ENCODE data around the gene MME. TPM values are rescaled to one million over a fixed set of nuclear protein-coding genes. Genes with fewer than 3 reads are reported as not detected.
"Not testable (repeated sequence)": the region's sequence is repeated elsewhere in the genome, so short reads cannot be mapped to it uniquely, and the experiment has no call there.

MME gene
- total and polyA plus RNA-seq, 9 donors = 9.4 to 25.1 (median 15.3) TPM

GRCh38 chr3:155130001-155130400 lies 49.9 kb downstream of the MME start:
- DNase-seq = no peak
- H3K4me1 ChIP-seq (ENCODE audit: control insufficient read depth, insufficient read depth, low read length) = no peaks in the 10 kb centered on the region
- no peaks in the 10 kb centered on the region for H3K36me3 ChIP-seq (ENCODE audit: control insufficient read depth, insufficient read depth, low read length)
- H3K4me3 ChIP-seq (ENCODE audit: low read length) = no peak overlapping the region
- no peaks in the 10 kb centered on the region for H3K9me3 ChIP-seq (replicated peaks; ENCODE audit: control insufficient read depth, low read depth, low read length)
- no peak overlapping the region for H3K27ac ChIP-seq (ENCODE audit: low read length)
- H3K27me3 ChIP-seq (ENCODE audit: control insufficient read depth, insufficient read depth, low read length) = no peaks in the 10 kb centered on the region

- Histone ChIP-seq H3K27ac (ENCODE audit: low read length) (no peak overlapping the region), H3K27me3 (ENCODE audit: control insufficient read depth, insufficient read depth, low read length) (no peaks in the 10 kb centered on the region), H3K4me1 (ENCODE audit: control insufficient read depth, insufficient read depth, low read length) (no peaks in the 10 kb centered on the region), H3K9me3 (replicated peaks; ENCODE audit: control insufficient read depth, low read depth, low read length) (no peaks in the 10 kb centered on the region), H3K4me3 (ENCODE audit: low read length) (no peak overlapping the region), H3K36me3 (ENCODE audit: control insufficient read depth, insufficient read depth, low read length) (no peaks in the 10 kb centered on the region)
- WGBS (ENCODE audit: insufficient coverage) = 85% methylated on average over 2 of the region's 4 CpGs
- no peak for DNase-seq
These were observed 51.0 kb downstream of the MME start for GRCh38 chr3:155131104-155131503.

- H3K9me3 ChIP-seq (replicated peaks; ENCODE audit: control insufficient read depth, low read depth, low read length); H3K27ac ChIP-seq (ENCODE audit: low read length); H3K4me3 ChIP-seq (ENCODE audit: low read length); H3K27me3 ChIP-seq (ENCODE audit: control insufficient read depth, insufficient read depth, low read length); H3K4me1 ChIP-seq (ENCODE audit: control insufficient read depth, insufficient read depth, low read length); H3K36me3 ChIP-seq (ENCODE audit: control insufficient read depth, insufficient read depth, low read length); DNase-seq: not testable (repeated sequence)
- WGBS (ENCODE audit: insufficient coverage) = no CpG with 5 or more reads among the region's 1 CpG
These were observed 54.2 kb downstream of the MME start for GRCh38 chr3:155134311-155134710.

GRCh38 chr3:155135003-155135402 lies 54.9 kb downstream of the MME start:
- Histone ChIP-seq H3K4me1 (ENCODE audit: control insufficient read depth, insufficient read depth, low read length) (no peaks in the 10 kb centered on the region), H3K9me3 (replicated peaks; ENCODE audit: control insufficient read depth, low read depth, low read length) (no peaks in the 10 kb centered on the region), H3K36me3 (ENCODE audit: control insufficient read depth, insufficient read depth, low read length) (no peaks in the 10 kb centered on the region), H3K4me3 (ENCODE audit: low read length) (no peak overlapping the region), H3K27me3 (ENCODE audit: control insufficient read depth, insufficient read depth, low read length) (no peaks in the 10 kb centered on the region), H3K27ac (ENCODE audit: low read length) (no peak overlapping the region)
- DNase-seq = no peak

- H3K36me3 ChIP-seq (ENCODE audit: control insufficient read depth, insufficient read depth, low read length) = no peaks in the 10 kb centered on the region
These were observed 58.6 kb downstream of the MME start for GRCh38 chr3:155138677-155139076.

GRCh38 chr3:155147588-155147987 lies 67.5 kb downstream of the MME start:
- no CpG with 5 or more reads among the region's 1 CpG for WGBS (ENCODE audit: insufficient coverage)
- Histone ChIP-seq H3K4me1 (ENCODE audit: control insufficient read depth, insufficient read depth, low read length) (no peaks in the 10 kb centered on the region), H3K9me3 (replicated peaks; ENCODE audit: control insufficient read depth, low read depth, low read length) (no peaks in the 10 kb centered on the region), H3K27me3 (ENCODE audit: control insufficient read depth, insufficient read depth, low read length) (no peaks in the 10 kb centered on the region), H3K36me3 (ENCODE audit: control insufficient read depth, insufficient read depth, low read length) (no peaks in the 10 kb centered on the region), H3K27ac (ENCODE audit: low read length) (no peak overlapping the region), H3K4me3 (ENCODE audit: low read length) (no peak overlapping the region)
- no peak for DNase-seq

More at GRCh38 chr3:155138677-155139076, 58.6 kb downstream of the MME start:
- H3K4me1 ChIP-seq (ENCODE audit: control insufficient read depth, insufficient read depth, low read length) = no peaks in the 10 kb centered on the region
- 68% methylated on average over 2 of the region's 4 CpGs for WGBS (ENCODE audit: insufficient coverage)
- no peak overlapping the region for H3K27ac ChIP-seq (ENCODE audit: low read length)
- no peaks in the 10 kb centered on the region for H3K27me3 ChIP-seq (ENCODE audit: control insufficient read depth, insufficient read depth, low read length)
- DNase-seq = no peak
- H3K9me3 ChIP-seq (replicated peaks; ENCODE audit: control insufficient read depth, low read depth, low read length) = no peaks in the 10 kb centered on the region
- no peak overlapping the region for H3K4me3 ChIP-seq (ENCODE audit: low read length)

- Histone ChIP-seq H3K27ac (ENCODE audit: low read length) (no peak overlapping the region), H3K4me1 (ENCODE audit: control insufficient read depth, insufficient read depth, low read length) (no peaks in the 10 kb centered on the region), H3K9me3 (replicated peaks; ENCODE audit: control insufficient read depth, low read depth, low read length) (no peaks in the 10 kb centered on the region), H3K36me3 (ENCODE audit: control insufficient read depth, insufficient read depth, low read length) (no peaks in the 10 kb centered on the region), H3K27me3 (ENCODE audit: control insufficient read depth, insufficient read depth, low read length) (no peaks in the 10 kb centered on the region), H3K4me3 (ENCODE audit: low read length) (no peak overlapping the region)
- DNase-seq = no peak
- WGBS (ENCODE audit: insufficient coverage) = no CpG with 5 or more reads among the region's 3 CpGs
These were observed 69.4 kb downstream of the MME start for GRCh38 chr3:155149494-155149893.

- Histone ChIP-seq H3K27me3 (ENCODE audit: control insufficient read depth, insufficient read depth, low read length) (no peaks in the 10 kb centered on the region), H3K36me3 (ENCODE audit: control insufficient read depth, insufficient read depth, low read length) (no peaks in the 10 kb centered on the region), H3K4me3 (ENCODE audit: low read length) (no peak overlapping the region), H3K27ac (ENCODE audit: low read length) (no peak overlapping the region), H3K9me3 (replicated peaks; ENCODE audit: control insufficient read depth, low read depth, low read length) (no peaks in the 10 kb centered on the region), H3K4me1 (ENCODE audit: control insufficient read depth, insufficient read depth, low read length) (no peaks in the 10 kb centered on the region)
- 100% methylated on average over 1 of the region's 6 CpGs for WGBS (ENCODE audit: insufficient coverage)
- no peak for DNase-seq
These were observed 73.4 kb downstream of the MME start for GRCh38 chr3:155153242-155154186.

GRCh38 chr3:155154255-155154654 lies 74.1 kb downstream of the MME start:
- no peak overlapping the region for H3K4me3 ChIP-seq (ENCODE audit: low read length)
- no peak for DNase-seq
- WGBS (ENCODE audit: insufficient coverage) = 100% methylated on average over 1 of the region's 3 CpGs
- no peaks in the 10 kb centered on the region for H3K9me3 ChIP-seq (replicated peaks; ENCODE audit: control insufficient read depth, low read depth, low read length)
- H3K27ac ChIP-seq (ENCODE audit: low read length) = no peak overlapping the region
- H3K36me3 ChIP-seq (ENCODE audit: control insufficient read depth, insufficient read depth, low read length) = no peaks in the 10 kb centered on the region
- H3K27me3 ChIP-seq (ENCODE audit: control insufficient read depth, insufficient read depth, low read length) = no peaks in the 10 kb centered on the region
- H3K4me1 ChIP-seq (ENCODE audit: control insufficient read depth, insufficient read depth, low read length) = no peaks in the 10 kb centered on the region

- Histone ChIP-seq H3K27me3 (ENCODE audit: control insufficient read depth, insufficient read depth, low read length) (no peaks in the 10 kb centered on the region), H3K9me3 (replicated peaks; ENCODE audit: control insufficient read depth, low read depth, low read length) (no peaks in the 10 kb centered on the region), H3K36me3 (ENCODE audit: control insufficient read depth, insufficient read depth, low read length) (no peaks in the 10 kb centered on the region), H3K4me3 (ENCODE audit: low read length) (no peak overlapping the region), H3K27ac (ENCODE audit: low read length) (no peak overlapping the region), H3K4me1 (ENCODE audit: control insufficient read depth, insufficient read depth, low read length) (no peaks in the 10 kb centered on the region)
- peak; percentile 56 for DNase-seq
- WGBS (ENCODE audit: insufficient coverage) = no CpG with 5 or more reads among the region's 9 CpGs
These were observed 78.4 kb downstream of the MME start for GRCh38 chr3:155158346-155159037.
